Fibroblast of the aortic adventitia (primary cell): Measurements from ENCODE around the gene NFIB. TPM values are rescaled to one million over a fixed set of nuclear protein-coding genes. Genes with fewer than 3 reads are reported as not detected.

Source experiments
- DNase-seq: peaks from one replicate; pipeline ENCODE4 v3.0.0-alpha.2; 2010; ENCODE audit warnings: low read depth
- H3K4me3 ChIP-seq: 2 replicates; pipeline ENCODE4 v1.5.1; 2011; ENCODE audit warnings: low read depth, mild to moderate bottlenecking, control low read depth, low read length, moderate library complexity
- total RNA-seq: library from RNA; depleted of rRNA; stranded (reverse); fragments of >200 nt; gene quantifications from 2 replicates; pipeline ENCODE4 v1.2.3, GENCODE V29; 2012; ENCODE audit warnings: low replicate concordance
- TF ChIP-seq, protein P1 (sequence below): IDR thresholded peaks from 2 replicates; pipeline ENCODE4 v1.5.1; 2011; ENCODE audit warnings: mild to moderate bottlenecking, low read length, control low read depth, inconsistent platforms; ENCODE audit not compliant: insufficient read depth

NFIB gene
- total RNA-seq, 1 donor: 111 TPM

- TF ChIP-seq, protein P1, sequence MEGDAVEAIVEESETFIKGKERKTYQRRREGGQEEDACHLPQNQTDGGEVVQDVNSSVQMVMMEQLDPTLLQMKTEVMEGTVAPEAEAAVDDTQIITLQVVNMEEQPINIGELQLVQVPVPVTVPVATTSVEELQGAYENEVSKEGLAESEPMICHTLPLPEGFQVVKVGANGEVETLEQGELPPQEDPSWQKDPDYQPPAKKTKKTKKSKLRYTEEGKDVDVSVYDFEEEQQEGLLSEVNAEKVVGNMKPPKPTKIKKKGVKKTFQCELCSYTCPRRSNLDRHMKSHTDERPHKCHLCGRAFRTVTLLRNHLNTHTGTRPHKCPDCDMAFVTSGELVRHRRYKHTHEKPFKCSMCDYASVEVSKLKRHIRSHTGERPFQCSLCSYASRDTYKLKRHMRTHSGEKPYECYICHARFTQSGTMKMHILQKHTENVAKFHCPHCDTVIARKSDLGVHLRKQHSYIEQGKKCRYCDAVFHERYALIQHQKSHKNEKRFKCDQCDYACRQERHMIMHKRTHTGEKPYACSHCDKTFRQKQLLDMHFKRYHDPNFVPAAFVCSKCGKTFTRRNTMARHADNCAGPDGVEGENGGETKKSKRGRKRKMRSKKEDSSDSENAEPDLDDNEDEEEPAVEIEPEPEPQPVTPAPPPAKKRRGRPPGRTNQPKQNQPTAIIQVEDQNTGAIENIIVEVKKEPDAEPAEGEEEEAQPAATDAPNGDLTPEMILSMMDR: no peak
- H3K4me3 ChIP-seq: no peak overlapping the region
- peak; percentile 93 for DNase-seq
Observed at GRCh38 chr9:14219850-14220249, 94.1 kb downstream of the NFIB start.

DNA sequence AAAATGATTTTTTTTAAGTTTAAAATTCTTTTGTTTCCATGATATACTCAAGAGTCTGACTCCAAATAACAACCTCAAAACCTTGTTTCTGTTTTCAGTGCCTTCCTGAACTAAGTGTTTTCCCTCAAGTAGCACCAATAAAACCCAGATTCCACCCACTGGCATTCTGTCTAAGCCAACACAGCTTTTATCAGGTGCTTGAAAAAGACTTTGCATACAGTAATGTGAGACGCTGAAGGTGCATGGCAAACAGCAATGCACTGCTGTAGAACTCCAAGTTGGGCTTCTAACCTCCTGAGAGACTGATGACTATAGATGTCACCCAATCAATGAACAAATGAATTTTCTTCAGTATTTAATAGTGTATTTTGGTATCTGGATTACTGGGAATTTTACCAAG is 95.7 kb downstream of the NFIB start:
- H3K4me3 ChIP-seq: no peak overlapping the region
- DNase-seq: no peak
- TF ChIP-seq, protein P1: no peak

DNA sequence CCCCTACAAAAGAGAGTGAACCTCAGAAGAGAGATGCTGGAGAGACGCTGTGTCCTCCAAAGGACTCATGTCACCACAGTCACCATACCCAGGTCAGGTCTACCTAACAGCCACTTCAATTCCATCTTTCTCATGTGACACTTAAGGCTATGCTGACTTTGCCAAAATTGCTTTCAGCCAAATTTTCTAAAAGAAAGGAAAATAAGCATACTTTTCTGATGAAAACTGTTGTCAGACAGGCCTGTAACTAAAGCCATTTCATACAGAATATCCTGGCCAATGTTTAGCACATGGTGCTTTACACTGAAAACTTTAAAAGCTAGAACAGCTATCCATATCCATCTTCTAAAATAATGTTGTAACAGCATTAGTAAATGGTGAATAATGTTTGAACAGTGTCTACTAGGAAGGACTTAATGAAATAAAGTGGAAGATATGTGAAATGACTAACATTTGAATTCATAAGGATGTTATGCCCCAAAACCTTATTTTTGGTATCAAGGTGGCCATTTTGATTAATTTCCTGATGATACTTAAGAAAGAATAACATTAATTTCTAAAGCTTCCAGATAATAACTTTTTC is 97.2 kb downstream of the NFIB start:
- TF ChIP-seq, protein P1: no peak
- DNase-seq: peak; percentile 51
- no peak overlapping the region for H3K4me3 ChIP-seq

DNA sequence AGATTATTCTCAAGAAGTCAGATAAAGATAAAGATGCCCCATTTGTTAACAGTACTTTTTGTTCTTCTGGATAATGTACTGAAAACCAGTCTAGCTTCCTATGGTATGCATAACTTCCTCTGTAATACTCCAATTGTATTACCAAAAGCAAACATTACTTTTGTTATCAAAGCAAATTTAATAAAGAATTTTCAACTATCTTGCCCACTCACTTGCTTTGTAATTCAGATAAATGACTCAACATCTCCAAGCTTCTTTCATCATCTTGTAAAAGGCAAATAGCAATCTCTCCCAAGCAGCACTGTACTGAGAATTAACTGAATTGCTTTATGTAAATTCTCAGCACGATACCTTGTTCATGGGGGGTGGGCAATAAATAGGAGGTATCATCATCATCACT is 98.3 kb downstream of the NFIB start:
- TF ChIP-seq, protein P1: no peak
- DNase-seq: peak; percentile 80
- no peak overlapping the region for H3K4me3 ChIP-seq

DNA sequence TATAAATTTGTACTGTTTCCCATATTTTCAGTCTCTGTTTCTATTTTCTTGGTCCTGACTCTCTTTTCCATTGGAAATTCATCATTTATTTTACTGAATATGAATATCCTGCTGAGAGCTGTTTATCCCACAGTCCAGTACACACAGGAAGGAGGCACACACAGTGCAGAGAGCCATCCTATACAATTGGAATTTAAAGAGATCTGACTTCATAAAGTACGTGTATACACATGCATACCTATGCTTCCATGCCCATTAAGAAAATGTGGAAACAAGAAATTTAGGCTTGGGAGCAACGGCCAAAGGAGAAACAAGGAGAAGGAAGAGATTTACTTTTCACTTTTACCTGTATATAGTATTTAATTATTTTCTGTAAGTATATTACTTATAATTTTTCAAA is 99.2 kb downstream of the NFIB start:
- DNase-seq: no peak
- TF ChIP-seq, protein P1: no peak
- no peak overlapping the region for H3K4me3 ChIP-seq

DNA sequence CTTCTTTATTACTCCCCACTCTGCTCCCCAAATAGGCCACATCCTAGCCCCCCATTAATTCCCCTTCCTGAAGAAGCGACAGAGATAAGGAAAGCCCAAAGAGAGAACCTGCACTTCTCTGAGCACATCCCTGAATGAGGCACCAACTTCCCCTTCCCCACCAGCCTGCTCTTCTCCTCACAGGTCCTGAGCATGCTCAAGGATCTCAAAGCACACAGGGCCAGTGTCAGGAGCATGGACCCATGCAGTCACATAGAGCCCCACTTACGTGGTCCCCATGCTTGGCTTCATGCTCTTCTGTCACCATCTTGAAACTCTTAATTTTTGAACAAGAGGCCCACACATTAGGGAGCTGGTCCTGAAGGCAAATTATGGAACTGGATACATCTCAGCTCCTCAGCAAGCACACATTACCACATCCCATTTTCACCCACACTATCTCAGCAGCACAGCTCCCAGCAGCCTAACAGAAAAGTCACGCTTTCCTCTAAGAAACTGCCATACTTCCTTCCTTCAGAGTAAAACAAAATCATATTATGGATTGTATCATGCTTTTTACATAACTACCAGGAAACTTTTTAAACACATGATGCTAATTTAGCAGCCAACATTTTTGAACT is 99.8 kb downstream of the NFIB start:
- TF ChIP-seq, protein P1: no peak
- H3K4me3 ChIP-seq: no peak overlapping the region
- DNase-seq: no peak

DNA sequence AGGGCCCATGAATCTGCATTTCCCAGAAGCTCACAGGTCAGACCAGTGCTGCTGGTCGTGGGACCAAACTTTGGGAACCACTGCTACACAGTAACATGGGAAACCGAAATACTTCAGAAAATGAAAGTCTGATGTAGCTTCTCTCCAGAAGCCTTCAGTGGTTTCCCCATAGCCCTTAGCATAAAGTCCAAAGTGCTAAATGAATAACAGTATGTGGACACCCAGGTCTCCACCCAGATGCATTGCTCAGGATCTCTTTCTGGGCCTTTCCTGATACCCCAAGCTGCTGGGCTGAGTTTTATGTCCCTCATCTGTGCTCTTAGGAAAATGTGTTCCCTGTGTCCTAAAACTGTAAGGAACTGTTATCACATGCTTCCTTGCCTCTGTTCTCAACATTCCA is 100.4 kb downstream of the NFIB start:
- TF ChIP-seq, protein P1: no peak
- no peak for DNase-seq
- H3K4me3 ChIP-seq: no peak overlapping the region
